NCI-H2196 (cell line): ENCODE results near the gene AP1M2.
"Not testable (repeated sequence)": the region's sequence is repeated elsewhere in the genome, so short reads cannot be mapped to it uniquely, and the experiment has no call there.

Experiments used
- DNase-seq: peaks from one replicate; lab custom pipeline; 2025; ENCODE audit not compliant: unreplicated experiment; lab: John Stamatoyannopoulos, UW

Gene AP1M2

DNA sequence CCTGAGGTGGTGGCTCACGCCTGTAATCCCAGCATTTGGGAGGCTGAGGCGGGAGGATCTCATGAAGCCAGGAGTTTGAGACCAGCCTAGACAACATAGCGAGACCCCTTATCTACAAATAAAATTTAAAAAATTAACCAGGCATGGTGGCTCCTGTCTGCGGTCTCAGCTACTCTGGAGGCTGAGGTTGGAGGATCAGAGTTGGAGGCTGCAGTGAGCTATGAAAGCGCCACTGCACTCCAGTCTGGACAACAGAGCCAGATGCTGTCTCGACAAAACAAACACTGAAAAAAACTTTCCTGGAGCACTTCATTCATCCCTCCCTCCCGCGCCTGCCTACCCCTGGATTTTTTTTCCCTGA is 44.1 kb downstream of the AP1M2 start:
- DNase-seq, result peak; percentile 66

DNA sequence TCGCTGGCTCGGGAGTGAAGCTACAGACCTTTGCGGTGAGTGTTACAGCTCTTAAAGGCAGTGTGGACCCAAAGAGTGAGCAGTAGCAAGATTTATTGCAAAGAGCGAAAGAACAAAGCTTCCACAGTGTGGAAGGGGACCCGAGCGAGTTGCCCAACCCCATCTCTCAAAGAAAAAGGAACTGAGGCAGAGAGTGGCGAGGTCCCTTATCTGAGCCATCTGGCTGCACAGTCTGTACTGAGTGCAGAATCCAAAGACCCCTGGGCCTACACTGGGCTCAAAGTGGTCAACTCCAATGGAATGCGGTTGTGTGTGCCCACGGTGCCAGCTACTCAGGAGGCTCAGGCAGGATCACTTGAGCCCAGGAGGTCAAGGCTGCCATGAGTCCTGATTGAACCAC is 48.1 kb downstream of the AP1M2 start:
- DNase-seq, result not testable (repeated sequence)

DNA sequence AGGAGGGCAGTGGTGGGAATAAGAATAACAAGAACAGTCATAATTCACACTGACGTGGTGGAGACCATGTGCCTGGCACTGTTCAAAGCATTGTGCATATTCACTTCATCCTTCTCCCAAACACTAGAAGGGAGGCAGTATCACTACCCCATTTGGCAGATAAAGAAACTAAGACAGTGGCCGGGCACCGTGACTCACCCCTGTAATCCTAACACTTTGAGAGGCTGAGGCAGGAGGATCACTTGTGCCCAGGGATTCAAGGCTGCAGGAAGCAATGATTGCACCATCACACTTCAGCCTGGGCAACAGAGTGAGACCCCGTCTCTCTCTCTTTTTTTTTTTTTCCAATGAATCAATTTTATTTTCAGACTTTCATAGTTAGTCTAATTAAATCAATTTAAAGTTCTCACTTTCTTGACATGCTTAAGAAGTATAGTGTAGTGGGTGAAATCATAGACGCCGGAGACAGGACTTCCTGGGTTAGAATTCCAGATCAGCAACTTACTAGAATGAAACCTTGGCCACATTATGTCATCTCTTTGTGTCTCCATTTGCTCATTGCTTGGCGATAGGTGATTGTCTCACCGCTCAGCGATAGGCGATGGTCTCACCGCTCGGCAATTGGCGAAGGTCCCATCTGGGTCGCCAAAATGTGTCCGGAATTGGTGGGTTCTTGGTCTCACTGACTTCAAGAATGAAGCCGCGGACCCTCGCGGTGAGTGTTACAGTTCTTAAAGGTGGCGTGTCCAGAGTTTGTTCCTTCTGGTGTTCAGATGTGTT is 48.7 kb downstream of the AP1M2 start:
- DNase-seq, result no peak

DNA sequence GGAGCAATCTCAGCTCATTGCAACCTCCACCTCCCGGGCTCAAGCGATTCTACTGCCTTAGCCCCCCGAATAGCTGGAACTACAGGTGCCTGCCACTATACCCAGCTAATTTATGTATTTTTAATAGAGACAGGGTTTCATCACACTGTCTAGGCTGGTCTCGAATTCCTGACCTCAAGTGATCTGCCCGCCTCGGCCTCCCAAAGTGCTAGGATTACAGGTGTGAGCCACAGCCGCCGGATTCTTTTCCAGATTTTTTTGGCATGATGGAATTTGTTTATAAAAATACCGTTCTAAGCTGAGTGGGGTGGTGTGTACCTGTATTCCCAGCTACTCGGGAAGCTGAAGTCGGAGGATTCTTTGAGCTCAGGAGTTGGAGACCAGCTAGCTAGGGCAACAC is 49.4 kb downstream of the AP1M2 start:
- DNase-seq, result no peak

DNA sequence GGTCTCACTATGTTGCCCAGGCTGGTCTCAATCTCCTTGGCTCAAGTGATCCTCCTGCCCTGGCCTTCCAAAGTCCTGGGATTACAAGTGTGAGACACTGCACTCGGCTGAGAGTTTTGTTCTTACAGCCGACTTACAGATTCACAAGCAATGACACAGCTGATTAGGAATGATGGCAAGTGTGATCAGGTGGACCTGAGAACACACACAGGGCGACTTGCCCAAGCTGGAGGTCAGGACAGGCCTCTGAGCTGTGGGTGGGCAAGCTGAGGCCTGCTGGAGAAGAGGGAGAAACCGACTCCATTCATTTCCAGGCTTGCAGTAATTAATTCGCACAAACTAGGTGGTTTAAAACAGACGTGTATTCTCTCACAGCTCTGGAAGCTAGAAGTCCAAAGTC is 51.5 kb downstream of the AP1M2 start:
- no peak for DNase-seq

DNA sequence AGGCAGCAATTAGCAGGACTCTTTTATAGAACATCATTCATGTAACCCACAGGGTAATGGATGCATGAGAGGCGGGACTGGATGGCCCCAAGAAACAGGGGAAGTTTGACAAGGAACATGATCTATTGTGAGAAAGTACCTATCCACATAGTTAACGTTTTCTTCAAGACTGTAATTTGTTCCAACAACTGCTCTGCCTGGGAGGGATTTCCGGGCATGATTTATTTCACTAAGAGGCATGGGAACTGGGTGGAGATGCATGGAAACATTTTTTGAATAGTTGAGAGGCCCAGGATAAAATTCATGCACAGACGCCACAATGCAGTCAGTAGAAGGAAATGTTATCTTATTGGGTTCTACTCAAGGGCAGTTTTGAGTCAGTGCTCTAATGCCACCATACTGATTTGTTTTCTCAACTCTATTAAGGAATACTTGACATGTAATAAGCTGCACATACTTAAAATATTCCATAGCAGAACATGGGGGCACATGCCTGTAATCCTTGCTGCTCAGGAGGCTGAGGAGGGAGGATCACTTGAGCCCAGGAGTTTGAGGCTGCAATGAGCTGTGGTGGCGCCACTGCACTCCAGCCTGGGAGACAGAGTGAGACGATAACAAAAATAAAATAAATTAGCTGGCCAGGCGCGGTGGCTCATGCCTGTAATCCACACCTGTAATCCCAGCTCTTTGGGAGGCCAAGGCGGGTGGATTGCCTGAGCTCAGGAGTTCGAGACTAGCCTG is 53.3 kb downstream of the AP1M2 start:
- no peak for DNase-seq

DNA sequence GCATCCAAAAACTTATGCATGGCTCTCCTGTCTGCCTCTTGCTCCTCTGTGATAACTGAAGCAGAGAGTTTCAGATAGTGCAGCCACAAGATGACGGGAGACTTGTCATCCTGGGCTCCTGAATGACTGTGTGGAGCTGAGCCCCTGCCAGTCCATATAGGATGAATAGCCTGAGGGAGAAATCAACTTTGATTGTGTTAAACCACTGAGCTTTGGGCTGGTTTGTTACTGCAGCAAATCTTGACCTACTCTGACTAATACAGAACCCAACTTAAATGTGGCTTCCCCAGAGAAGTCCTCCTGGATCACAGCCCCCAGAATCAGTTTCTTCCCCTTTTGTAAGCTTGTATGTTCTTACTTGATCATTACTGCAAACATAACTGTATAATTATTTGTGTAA is 54.7 kb downstream of the AP1M2 start:
- DNase-seq, result no peak

DNA sequence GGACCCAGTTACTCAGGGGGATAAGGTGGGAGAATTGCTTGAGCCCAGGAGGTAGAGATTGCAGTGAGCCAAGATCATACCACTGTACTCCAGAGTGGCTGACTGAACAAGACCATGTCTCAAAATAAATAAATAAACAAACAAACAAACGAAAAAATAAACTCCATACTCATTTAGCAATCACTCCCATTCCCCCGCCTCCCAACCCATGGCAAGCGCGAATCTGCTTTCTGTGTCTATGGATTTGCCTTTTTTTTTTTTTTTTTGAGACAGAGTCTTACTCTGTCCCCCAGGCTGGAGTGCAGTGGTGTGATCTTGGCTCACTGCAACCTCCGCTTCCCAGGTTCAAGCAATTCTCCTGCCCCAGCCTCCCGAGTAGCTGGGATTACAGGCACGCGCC is 60.2 kb downstream of the AP1M2 start:
- DNase-seq, result not testable (repeated sequence)

DNA sequence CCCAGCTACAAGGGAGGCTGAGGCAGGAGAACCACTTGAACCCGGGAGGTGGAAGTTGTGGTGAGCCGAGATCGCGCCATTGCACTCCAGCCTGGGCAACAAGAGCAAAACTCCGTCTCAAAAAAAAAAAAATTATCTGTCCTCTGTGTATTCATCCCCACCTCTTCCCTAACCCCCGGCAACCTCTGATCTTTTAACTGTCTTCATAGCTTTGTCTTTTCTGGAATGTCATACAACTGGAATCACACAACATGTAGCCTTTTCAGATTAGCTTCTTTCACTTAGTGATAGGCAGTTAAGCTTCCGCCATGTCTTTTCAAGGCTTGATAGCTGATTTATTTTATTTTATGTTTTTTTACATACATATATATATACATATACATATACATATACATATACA is 61.5 kb downstream of the AP1M2 start:
- no peak for DNase-seq

DNA sequence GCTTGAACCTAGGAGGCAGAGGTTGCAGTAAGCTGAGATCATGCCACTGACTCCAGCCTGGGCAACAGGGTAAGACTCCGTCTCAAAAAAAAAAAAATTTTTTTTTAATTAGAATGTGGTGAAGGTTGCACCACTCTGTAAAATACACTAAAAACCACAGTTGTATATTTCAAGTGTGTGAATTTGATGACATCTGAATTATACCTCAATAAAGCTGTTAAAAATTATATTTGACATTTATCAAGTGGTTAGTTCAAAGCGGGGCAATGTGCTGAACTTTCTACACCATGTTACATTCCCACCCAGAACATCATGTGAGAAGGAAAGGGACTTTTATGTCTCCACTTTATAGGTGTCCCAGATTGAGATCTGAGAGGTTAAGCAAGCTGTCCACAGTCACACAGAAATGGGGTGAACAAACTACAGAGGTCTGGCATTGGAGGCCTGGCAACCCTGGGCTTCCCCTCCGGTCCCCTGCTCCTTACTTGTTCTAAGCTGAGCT is 63.9 kb downstream of the AP1M2 start:
- no peak for DNase-seq
